ENCODE measurements around the gene FAM193A.

Gene FAM193A

DNA sequence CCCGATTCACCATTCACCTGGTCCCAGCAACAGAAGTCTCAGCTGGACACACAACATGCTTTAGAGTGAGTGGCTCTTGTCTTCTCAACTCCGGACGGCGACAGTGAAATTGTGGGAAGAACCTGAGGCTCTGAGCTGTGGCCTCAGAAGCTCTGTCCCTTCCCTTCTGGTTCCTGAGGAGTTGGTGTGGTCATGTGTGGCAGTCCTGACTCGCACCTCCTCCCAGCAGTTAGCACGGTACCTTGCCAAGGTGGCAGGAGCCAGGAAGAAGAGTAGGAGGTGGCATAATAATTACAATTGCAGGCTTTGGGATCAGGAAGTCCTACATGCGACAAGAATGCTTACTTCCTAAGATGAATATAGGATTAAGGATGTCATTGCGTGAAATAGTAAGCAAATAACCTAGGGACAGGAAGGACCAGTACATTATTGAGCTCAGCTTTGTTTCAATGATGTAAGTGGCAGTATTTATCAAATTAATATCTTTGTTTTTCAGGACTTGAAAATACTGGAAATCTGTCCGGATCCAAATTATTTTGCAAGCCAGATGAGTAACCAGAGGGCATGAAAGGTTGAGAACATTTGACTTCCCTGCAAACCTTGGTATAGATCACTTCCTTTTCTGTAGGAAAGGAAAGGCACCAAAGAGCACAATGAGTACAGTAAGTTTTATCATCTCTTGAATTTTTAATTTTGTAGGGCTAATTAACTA is 46.5 kb upstream of the FAM193A start:
- no peak for DNase-seq (ENCODE audit: extremely low read depth, insufficient read length)
- H3K36me3 ChIP-seq (ENCODE audit: control insufficient read depth, insufficient read depth, low read length): peaks cover 20% of the 10 kb centered on the region
- no peaks in the 10 kb centered on the region for H3K27me3 ChIP-seq (replicated peaks; ENCODE audit: control insufficient read depth, insufficient read depth, low read length)
- TF ChIP-seq, protein P1, sequence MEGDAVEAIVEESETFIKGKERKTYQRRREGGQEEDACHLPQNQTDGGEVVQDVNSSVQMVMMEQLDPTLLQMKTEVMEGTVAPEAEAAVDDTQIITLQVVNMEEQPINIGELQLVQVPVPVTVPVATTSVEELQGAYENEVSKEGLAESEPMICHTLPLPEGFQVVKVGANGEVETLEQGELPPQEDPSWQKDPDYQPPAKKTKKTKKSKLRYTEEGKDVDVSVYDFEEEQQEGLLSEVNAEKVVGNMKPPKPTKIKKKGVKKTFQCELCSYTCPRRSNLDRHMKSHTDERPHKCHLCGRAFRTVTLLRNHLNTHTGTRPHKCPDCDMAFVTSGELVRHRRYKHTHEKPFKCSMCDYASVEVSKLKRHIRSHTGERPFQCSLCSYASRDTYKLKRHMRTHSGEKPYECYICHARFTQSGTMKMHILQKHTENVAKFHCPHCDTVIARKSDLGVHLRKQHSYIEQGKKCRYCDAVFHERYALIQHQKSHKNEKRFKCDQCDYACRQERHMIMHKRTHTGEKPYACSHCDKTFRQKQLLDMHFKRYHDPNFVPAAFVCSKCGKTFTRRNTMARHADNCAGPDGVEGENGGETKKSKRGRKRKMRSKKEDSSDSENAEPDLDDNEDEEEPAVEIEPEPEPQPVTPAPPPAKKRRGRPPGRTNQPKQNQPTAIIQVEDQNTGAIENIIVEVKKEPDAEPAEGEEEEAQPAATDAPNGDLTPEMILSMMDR (IDR thresholded peaks at IDR 0.05; ENCODE audit: insufficient read depth, low read length, poor library complexity, severe bottlenecking): no peak
- no peak overlapping the region for H3K4me3 ChIP-seq (replicated peaks; ENCODE audit: low read depth, low read length)

- DNase-seq (ENCODE audit: extremely low read depth, insufficient read length): no peak
- no peaks in the 10 kb centered on the region for H3K27me3 ChIP-seq (replicated peaks; ENCODE audit: control insufficient read depth, insufficient read depth, low read length)
- TF ChIP-seq, protein P1 (IDR thresholded peaks at IDR 0.05; ENCODE audit: insufficient read depth, low read length, poor library complexity, severe bottlenecking): no peak
- H3K36me3 ChIP-seq (ENCODE audit: control insufficient read depth, insufficient read depth, low read length): peaks cover 25% of the 10 kb centered on the region
- H3K4me3 ChIP-seq (replicated peaks; ENCODE audit: low read depth, low read length): no peak overlapping the region
Observed at GRCh38 chr4:2492970-2493369, 43.5 kb upstream of the FAM193A start.

GRCh38 chr4:2494992-2495391 is 41.5 kb upstream of the FAM193A start:
- no peak for DNase-seq (ENCODE audit: extremely low read depth, insufficient read length)
- no peaks in the 10 kb centered on the region for H3K27me3 ChIP-seq (replicated peaks; ENCODE audit: control insufficient read depth, insufficient read depth, low read length)
- TF ChIP-seq, protein P1 (IDR thresholded peaks at IDR 0.05; ENCODE audit: insufficient read depth, low read length, poor library complexity, severe bottlenecking): no peak
- H3K36me3 ChIP-seq (ENCODE audit: control insufficient read depth, insufficient read depth, low read length): peaks cover 20% of the 10 kb centered on the region
- no peak overlapping the region for H3K4me3 ChIP-seq (replicated peaks; ENCODE audit: low read depth, low read length)

DNA sequence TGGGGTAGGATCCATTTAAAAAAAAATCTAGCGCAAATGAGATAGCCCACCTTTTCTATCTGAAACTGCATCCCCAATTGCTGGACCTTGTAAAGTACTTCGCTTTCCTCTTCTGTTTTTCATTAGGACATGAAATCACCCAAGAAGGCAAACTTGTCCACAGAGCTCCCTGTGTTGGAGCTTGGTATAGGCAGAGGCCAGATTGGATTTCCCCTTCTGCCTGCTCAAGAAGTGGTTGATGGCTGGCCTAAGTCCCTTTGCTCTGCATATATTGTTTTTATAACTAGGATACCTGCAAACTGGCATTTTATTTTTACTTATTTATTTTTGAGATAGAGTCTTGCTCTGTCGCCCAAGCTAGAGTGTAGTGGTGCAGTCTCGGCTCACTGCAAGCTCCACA is 39.1 kb upstream of the FAM193A start:
- no peak for DNase-seq (ENCODE audit: extremely low read depth, insufficient read length)
- TF ChIP-seq, protein P1 (IDR thresholded peaks at IDR 0.05; ENCODE audit: insufficient read depth, low read length, poor library complexity, severe bottlenecking): no peak
- no peak overlapping the region for H3K4me3 ChIP-seq (replicated peaks; ENCODE audit: low read depth, low read length)
- H3K36me3 ChIP-seq (ENCODE audit: control insufficient read depth, insufficient read depth, low read length): peaks cover 30% of the 10 kb centered on the region
- no peaks in the 10 kb centered on the region for H3K27me3 ChIP-seq (replicated peaks; ENCODE audit: control insufficient read depth, insufficient read depth, low read length)

- peak; percentile 79 for DNase-seq (ENCODE audit: extremely low read depth, insufficient read length)
- no peak overlapping the region for H3K4me3 ChIP-seq (replicated peaks; ENCODE audit: low read depth, low read length)
- H3K27me3 ChIP-seq (replicated peaks; ENCODE audit: control insufficient read depth, insufficient read depth, low read length): no peaks in the 10 kb centered on the region
- peaks cover 27% of the 10 kb centered on the region for H3K36me3 ChIP-seq (ENCODE audit: control insufficient read depth, insufficient read depth, low read length)
- TF ChIP-seq, protein P1 (IDR thresholded peaks at IDR 0.05; ENCODE audit: insufficient read depth, low read length, poor library complexity, severe bottlenecking): no peak
Observed at GRCh38 chr4:2497931-2498330, 38.5 kb upstream of the FAM193A start.

GRCh38 chr4:2500547-2500946 is 35.9 kb upstream of the FAM193A start:
- H3K4me3 ChIP-seq (replicated peaks; ENCODE audit: low read depth, low read length): no peak overlapping the region
- TF ChIP-seq, protein P1 (IDR thresholded peaks at IDR 0.05; ENCODE audit: insufficient read depth, low read length, poor library complexity, severe bottlenecking): no peak
- DNase-seq (ENCODE audit: extremely low read depth, insufficient read length): no peak
- H3K36me3 ChIP-seq (ENCODE audit: control insufficient read depth, insufficient read depth, low read length): peaks cover 23% of the 10 kb centered on the region
- no peaks in the 10 kb centered on the region for H3K27me3 ChIP-seq (replicated peaks; ENCODE audit: control insufficient read depth, insufficient read depth, low read length)
